ENCODE measurements around the gene PROM1.

Gene PROM1

DNA sequence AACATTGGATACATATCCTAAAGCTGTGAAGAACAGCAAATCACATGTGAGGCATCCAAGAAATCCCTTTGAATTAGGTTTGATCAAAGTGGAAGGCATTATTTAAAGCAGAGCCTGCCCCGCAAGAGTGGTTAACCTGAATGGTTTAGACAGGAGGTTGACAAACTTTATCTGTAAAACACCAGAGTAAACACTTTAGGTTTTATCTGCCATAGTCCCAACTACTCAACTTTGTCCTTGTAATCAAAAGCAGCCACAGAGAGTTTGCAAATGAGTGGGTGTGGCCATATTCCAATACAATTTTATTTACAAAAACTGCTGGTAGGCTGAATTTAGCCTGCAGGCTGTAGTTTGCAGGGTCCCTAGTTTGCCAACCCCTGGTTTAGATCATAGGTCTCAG is 95.6 kb downstream of the PROM1 start:
- peaks cover 67% of the 10 kb centered on the region for H3K36me3 Mint-ChIP-seq (ENCODE audit: low read depth)
- H3K9me3 Mint-ChIP-seq = no peaks in the 10 kb centered on the region
- H3K4me1 Mint-ChIP-seq = peaks cover 9% of the 10 kb centered on the region
- no peak overlapping the region for H3K27ac Mint-ChIP-seq
- DNase-seq = no peak
- TF ChIP-seq, protein P1, sequence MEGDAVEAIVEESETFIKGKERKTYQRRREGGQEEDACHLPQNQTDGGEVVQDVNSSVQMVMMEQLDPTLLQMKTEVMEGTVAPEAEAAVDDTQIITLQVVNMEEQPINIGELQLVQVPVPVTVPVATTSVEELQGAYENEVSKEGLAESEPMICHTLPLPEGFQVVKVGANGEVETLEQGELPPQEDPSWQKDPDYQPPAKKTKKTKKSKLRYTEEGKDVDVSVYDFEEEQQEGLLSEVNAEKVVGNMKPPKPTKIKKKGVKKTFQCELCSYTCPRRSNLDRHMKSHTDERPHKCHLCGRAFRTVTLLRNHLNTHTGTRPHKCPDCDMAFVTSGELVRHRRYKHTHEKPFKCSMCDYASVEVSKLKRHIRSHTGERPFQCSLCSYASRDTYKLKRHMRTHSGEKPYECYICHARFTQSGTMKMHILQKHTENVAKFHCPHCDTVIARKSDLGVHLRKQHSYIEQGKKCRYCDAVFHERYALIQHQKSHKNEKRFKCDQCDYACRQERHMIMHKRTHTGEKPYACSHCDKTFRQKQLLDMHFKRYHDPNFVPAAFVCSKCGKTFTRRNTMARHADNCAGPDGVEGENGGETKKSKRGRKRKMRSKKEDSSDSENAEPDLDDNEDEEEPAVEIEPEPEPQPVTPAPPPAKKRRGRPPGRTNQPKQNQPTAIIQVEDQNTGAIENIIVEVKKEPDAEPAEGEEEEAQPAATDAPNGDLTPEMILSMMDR (IDR thresholded peaks at IDR 0.05) = no peak
- H3K4me3 Mint-ChIP-seq = no peak overlapping the region
- H3K27me3 Mint-ChIP-seq (ENCODE audit: low read depth, poor library complexity) = no peaks in the 10 kb centered on the region

GRCh38 chr4:15986907-15987306 is 96.9 kb downstream of the PROM1 start:
- Mint-ChIP-seq H3K36me3 (ENCODE audit: low read depth) (peaks cover 75% of the 10 kb centered on the region), H3K9me3 (no peaks in the 10 kb centered on the region), H3K4me1 (peaks cover 9% of the 10 kb centered on the region), H3K27me3 (ENCODE audit: low read depth, poor library complexity) (no peaks in the 10 kb centered on the region), H3K4me3 (no peak overlapping the region), H3K27ac (no peak overlapping the region)
- TF ChIP-seq, protein P1 (IDR thresholded peaks at IDR 0.05) = no peak
- DNase-seq = no peak

DNA sequence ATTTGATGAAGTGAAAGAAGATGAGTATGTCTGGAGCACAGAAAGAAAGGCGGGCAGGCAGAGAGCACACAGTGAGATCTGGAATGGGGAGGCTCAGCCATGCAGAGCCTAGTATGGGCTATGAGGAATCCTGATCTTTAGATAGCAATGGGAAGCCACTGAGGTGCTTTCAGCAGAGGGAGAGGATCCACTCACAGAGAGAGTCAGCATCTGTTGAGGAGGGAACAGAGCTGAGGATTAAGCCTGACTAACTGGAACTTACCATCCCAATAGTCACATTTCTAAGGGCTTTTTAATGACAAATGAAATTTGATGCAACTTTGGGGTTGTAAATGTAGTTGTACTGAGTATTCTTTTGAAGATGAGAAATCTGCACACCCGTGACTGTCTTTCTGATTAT is 100.2 kb downstream of the PROM1 start:
- Mint-ChIP-seq H3K27me3 (ENCODE audit: low read depth, poor library complexity) (no peaks in the 10 kb centered on the region), H3K36me3 (ENCODE audit: low read depth) (peaks cover 77% of the 10 kb centered on the region), H3K4me3 (no peak overlapping the region), H3K4me1 (no peaks in the 10 kb centered on the region), H3K9me3 (no peaks in the 10 kb centered on the region), H3K27ac (no peak overlapping the region)
- DNase-seq = no peak
- TF ChIP-seq, protein P1 (IDR thresholded peaks at IDR 0.05) = no peak

- H3K36me3 Mint-ChIP-seq (ENCODE audit: low read depth) = peaks cover 77% of the 10 kb centered on the region
- H3K4me1 Mint-ChIP-seq = no peaks in the 10 kb centered on the region
- no peaks in the 10 kb centered on the region for H3K27me3 Mint-ChIP-seq (ENCODE audit: low read depth, poor library complexity)
- no peaks in the 10 kb centered on the region for H3K9me3 Mint-ChIP-seq
- DNase-seq = no peak
- TF ChIP-seq, protein P1 (IDR thresholded peaks at IDR 0.05) = no peak
- H3K4me3 Mint-ChIP-seq = no peak overlapping the region
- no peak overlapping the region for H3K27ac Mint-ChIP-seq
Observed at GRCh38 chr4:15982842-15983524, 100.8 kb downstream of the PROM1 start.

DNA sequence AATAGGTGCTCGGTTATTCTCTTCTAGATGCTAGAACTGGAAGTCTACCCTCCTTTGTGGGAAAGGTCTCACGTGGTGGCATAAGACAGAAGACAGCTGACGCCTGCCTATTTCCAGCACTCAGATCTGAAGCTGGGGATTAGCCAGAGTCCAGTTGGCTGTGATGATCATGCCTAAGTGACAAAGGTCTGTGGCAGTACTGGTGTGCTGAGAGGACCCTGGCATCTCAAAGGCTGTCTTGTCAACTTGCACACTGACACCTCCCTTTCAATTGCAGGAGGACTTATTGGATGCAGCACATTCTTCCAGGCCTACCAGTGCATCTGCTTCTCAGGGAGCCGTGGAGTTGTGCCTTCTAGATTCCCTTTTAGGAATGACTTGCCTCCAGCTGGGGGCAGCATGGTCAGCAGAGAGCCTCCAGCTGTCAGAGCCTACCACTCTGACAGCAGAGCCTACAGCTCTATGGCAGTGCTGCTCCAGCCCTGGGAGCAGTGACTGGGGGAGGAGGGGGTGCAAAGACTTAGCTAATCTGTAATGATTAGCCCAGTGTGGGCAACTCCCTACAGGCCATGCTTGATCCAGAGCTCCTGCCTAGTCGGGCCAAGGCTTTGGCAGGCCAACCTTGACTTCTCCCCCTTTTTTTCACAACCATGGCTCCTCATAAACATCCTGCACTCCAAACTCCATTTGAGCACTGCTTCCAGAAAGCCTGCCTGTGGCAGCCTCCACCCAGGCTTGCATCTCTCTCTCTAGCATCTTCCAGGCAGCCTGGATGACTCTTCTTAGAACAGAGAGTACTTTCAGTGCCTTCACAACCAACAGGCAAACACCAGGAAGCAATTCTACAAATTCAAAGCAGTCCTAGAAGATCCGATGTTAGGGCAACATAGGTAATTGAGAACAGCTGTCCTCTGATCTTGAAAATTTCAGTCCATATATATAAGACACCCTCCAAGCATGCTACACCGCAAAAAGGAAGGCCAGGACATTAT is 107.1 kb downstream of the PROM1 start:
- Mint-ChIP-seq H3K27ac (no peak overlapping the region), H3K27me3 (ENCODE audit: low read depth, poor library complexity) (peaks cover 2% of the 10 kb centered on the region), H3K9me3 (no peaks in the 10 kb centered on the region), H3K4me1 (peaks cover 5% of the 10 kb centered on the region), H3K4me3 (no peak overlapping the region), H3K36me3 (ENCODE audit: low read depth) (peaks cover 24% of the 10 kb centered on the region)
- no peak for DNase-seq
- TF ChIP-seq, protein P1 (IDR thresholded peaks at IDR 0.05) = no peak
